ENCODE results near the gene CRYBG2. TPM values are rescaled to one million over a fixed set of nuclear protein-coding genes. Genes with fewer than 3 reads are reported as not detected.

CRYBG2 gene
- total RNA-seq, 2 experiments from 2014 or later, result 4.5 to 6.4 TPM

GRCh38 chr1:26359981-26360806 is 6.3 kb upstream of the CRYBG2 start:
- TF ChIP-seq, protein P1, sequence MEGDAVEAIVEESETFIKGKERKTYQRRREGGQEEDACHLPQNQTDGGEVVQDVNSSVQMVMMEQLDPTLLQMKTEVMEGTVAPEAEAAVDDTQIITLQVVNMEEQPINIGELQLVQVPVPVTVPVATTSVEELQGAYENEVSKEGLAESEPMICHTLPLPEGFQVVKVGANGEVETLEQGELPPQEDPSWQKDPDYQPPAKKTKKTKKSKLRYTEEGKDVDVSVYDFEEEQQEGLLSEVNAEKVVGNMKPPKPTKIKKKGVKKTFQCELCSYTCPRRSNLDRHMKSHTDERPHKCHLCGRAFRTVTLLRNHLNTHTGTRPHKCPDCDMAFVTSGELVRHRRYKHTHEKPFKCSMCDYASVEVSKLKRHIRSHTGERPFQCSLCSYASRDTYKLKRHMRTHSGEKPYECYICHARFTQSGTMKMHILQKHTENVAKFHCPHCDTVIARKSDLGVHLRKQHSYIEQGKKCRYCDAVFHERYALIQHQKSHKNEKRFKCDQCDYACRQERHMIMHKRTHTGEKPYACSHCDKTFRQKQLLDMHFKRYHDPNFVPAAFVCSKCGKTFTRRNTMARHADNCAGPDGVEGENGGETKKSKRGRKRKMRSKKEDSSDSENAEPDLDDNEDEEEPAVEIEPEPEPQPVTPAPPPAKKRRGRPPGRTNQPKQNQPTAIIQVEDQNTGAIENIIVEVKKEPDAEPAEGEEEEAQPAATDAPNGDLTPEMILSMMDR (IDR thresholded peaks at IDR 0.05), result no peak
- no peaks in the 10 kb centered on the region for H3K9me3 Mint-ChIP-seq
- peaks cover 17% of the 10 kb centered on the region for H3K27me3 Mint-ChIP-seq
- H3K4me1 Mint-ChIP-seq (ENCODE audit: low read depth), result peaks cover 42% of the 10 kb centered on the region
- H3K4me3 Mint-ChIP-seq, result peak overlapping the region; percentile 60
- intact Hi-C loops (cut with micrococcal nuclease), result loop anchor here (5.0 kb wide), 1 partner anchor 32 kb away; no protein-coding TSS in a partner anchor
- ChIA-PET CTCF (interaction anchor here (1.2 kb wide), 2 partner anchors 9 to 35 kb away, joined by 3 to 4 read pairs; no protein-coding TSS in a partner anchor), POLR2A (interaction anchor here (1.0 kb wide), 2 partner anchors 16 to 18 kb away, joined by 4 to 5 read pairs; no protein-coding TSS in a partner anchor)
- ATAC-seq (peak; percentile 48), DNase-seq (peak; percentile 74)
- peak overlapping the region; percentile 52 for H3K27ac Mint-ChIP-seq
- H3K36me3 Mint-ChIP-seq (ENCODE audit: low read depth), result no peaks in the 10 kb centered on the region

DNA sequence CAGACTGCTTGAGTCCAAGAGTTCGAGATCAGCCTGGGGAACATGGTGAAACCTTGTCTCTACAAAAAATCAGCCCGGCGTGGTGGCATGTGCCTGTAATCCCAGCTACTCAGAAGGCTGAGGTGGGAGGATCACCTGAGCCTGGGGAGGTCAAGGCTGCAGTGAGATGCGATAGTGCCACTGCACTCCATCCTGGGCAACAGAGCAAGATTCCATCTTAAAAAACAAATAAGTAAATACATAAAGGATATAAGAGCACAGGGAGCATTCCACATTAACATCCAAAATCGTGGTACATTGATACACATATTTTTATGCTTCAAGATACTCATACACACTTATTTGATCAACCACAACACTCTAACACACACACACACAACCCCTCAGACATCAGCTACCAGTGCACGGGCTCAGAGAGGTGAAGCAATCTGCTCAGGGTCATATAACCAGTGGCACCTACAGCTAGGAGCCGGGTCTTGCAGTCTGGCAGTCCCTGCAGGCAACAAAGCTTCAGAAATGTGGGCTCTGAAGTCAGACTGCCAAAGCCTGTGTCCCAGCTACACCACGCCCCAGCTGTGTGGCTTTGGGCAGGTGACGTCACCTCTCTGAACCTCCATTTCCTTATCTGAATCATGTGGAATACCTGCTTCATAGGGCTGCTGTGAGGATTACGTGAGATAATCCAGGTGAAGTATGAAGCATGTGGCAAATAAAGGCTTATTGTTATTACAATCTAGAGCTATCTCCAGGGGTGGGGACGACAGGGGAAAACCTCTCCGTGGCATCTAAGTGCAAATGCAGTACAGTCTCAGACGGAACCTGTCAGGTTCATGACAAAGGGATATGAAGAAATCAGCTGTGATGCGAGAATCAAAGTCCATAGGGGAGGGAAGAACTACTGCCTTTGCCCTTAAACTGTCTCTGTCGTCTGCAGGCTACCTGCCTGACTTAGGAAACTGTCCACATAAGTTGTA is 4.8 kb upstream of the CRYBG2 start:
- POLR2A ChIA-PET, result interaction anchor here (0.9 to 1.3 kb wide), 3 partner anchors 11 to 75 kb away, joined by 3 to 5 read pairs (median 3); no protein-coding TSS in a partner anchor
- CTCF ChIA-PET, result interaction anchor here (0.6 to 2.4 kb wide), 8 partner anchors 12 to 193 kb away, joined by 3 to 12 read pairs (median 6); no protein-coding TSS in a partner anchor
- Mint-ChIP-seq H3K27ac (peak overlapping the region; percentile 13), H3K4me3 (peak overlapping the region; percentile 60), H3K27me3 (peaks cover 15% of the 10 kb centered on the region), H3K9me3 (no peaks in the 10 kb centered on the region), H3K36me3 (ENCODE audit: low read depth) (no peaks in the 10 kb centered on the region), H3K4me1 (ENCODE audit: low read depth) (peaks cover 35% of the 10 kb centered on the region)
- intact Hi-C loops (cut with micrococcal nuclease), result loop anchor here (5.0 kb wide), 1 partner anchor 34 kb away; no protein-coding TSS in a partner anchor
- TF ChIP-seq, protein P1 (IDR thresholded peaks at IDR 0.05), result no peak
- peak; percentile 79 for ATAC-seq
- peak; percentile 88 for DNase-seq

DNA sequence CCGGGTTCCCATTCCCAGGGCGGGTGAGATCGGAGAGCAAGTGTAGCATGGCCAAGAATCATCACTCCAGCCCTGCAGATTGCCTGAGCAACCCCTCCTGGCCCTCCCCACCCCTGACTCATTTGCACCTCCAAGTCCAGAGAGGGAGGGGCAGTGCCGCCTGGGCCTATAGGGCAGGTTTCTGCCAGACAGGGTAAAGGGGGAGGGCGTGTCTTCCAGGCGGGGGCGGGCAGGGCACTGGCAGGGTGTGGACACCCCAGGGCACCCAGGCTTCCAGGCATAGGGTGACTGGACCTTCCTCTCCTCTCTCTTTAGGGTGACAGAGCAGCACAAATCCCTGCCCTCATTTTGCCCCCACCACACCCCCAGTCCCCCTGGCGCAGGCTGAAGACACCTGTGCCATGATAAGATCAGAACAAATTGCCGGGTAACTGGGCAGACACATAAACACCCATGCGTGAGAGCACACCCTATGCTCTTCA is 3.2 kb upstream of the CRYBG2 start:
- Mint-ChIP-seq H3K36me3 (ENCODE audit: low read depth) (no peaks in the 10 kb centered on the region), H3K27me3 (peaks cover 13% of the 10 kb centered on the region), H3K4me3 (no peak overlapping the region), H3K9me3 (no peaks in the 10 kb centered on the region), H3K4me1 (ENCODE audit: low read depth) (peaks cover 28% of the 10 kb centered on the region), H3K27ac (no peak overlapping the region)
- intact Hi-C loops (cut with micrococcal nuclease), result loop anchor here (5.0 kb wide), 1 partner anchor 35 kb away; no protein-coding TSS in a partner anchor
- DNase-seq (no peak), ATAC-seq (no peak)
- ChIA-PET POLR2A (interaction anchor here (0.5 kb wide), 1 partner anchor 538 kb away, joined by 3 read pairs; no protein-coding TSS in a partner anchor), CTCF (interaction anchor here (2.3 to 2.4 kb wide), 2 partner anchors 10 to 35 kb away, joined by 10 to 12 read pairs; no protein-coding TSS in a partner anchor)
- TF ChIP-seq, protein P1 (IDR thresholded peaks at IDR 0.05), result no peak

GRCh38 chr1:26356106-26356505 is 2.2 kb upstream of the CRYBG2 start:
- Mint-ChIP-seq H3K27ac (no peak overlapping the region), H3K4me3 (no peak overlapping the region), H3K9me3 (no peaks in the 10 kb centered on the region), H3K4me1 (ENCODE audit: low read depth) (peaks cover 25% of the 10 kb centered on the region), H3K36me3 (ENCODE audit: low read depth) (no peaks in the 10 kb centered on the region), H3K27me3 (peaks cover 6% of the 10 kb centered on the region)
- TF ChIP-seq, protein P1 (IDR thresholded peaks at IDR 0.05), result no peak
- intact Hi-C loops (cut with micrococcal nuclease), result loop anchor here (5.0 kb wide), 1 partner anchor 36 kb away; no protein-coding TSS in a partner anchor
- ChIA-PET CTCF (interaction anchor here (1.4 kb wide), 1 partner anchor 34 kb away, joined by 3 read pairs; no protein-coding TSS in a partner anchor), POLR2A (no interaction called here)
- DNase-seq (no peak), ATAC-seq (no peak)
